Stimulated activated CD8-positive, alpha-beta memory T cell treated with anti-CD3 and anti-CD28 coated beads, Interleukin-4, amount 100 ng/mL, for 24 hours (primary cell): ENCODE data around the gene GPC3.

ENCODE experiments used
- DNase-seq: peaks from one replicate; pipeline ENCODE4 v3.0.0-alpha.2; 2020; ENCODE audit warnings: low read depth

Gene GPC3

DNA sequence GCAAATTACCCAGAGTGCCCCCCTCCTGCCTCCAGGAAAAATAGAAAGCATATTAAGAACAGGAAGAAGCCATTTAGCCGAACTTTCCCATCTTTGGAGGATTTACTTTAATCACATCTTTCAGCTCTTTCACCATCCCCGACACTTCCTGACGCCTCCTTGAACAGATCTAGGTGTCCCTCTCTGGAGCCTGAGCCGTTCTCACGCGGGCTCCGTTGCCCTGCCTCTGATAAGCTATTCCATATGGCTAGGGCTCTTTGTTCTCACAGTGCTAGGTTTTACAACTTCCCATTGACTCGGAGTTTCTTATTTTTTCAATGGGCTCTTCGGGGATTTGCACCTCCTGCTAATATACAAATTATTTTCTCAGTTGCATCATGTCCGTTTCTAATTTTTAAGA is 488.0 kb downstream of the GPC3 start:
- no peak for DNase-seq

GRCh38 chrX:133495464-133496391 is 489.7 kb downstream of the GPC3 start:
- DNase-seq: no peak

- DNase-seq: no peak
Observed at GRCh38 chrX:133493366-133493765, 492.0 kb downstream of the GPC3 start.

DNA sequence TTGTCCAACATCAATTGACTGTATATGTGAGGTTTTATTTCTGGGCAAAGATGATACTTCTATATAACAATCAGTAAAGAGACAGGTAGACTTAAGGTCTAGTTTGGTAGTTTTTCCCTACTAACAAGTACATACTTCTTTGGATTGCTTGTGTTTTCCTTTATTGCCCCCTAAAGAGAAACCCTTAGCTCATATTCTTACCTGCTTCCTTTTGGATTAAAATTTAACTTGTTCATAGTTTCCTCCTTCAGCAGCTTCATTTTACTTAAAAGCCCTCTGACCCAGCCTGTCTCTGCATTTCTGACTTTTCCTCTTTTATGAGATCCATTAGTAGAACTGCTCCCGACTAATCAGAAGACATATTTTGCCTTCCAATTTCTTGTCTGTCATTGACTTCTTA is 494.4 kb downstream of the GPC3 start:
- DNase-seq: no peak
